Measurements from ENCODE around the gene FARP2.
"Not testable (repeated sequence)": the region's sequence is repeated elsewhere in the genome, so short reads cannot be mapped to it uniquely, and the experiment has no call there.

FARP2 gene

DNA sequence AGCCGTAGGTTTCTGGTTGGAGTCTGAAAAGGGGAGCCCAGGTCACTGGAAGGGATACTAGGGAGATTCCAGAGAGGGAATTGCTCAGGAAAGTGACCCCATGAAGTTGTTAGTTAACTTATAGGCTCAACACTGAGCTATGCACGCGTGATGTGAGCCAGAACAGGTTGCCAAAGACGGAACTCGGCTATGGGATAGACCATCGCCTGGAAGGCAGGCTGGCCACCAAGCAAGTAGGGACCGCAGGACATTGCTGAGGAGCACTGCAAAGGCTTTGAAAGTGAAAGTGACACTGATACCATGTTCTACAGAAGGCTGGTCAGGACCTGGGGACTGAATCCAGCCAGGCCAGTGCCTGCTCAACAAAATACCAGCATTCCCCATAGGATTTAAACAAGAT is 7.3 kb downstream of the FARP2 start:
- no peak overlapping the region for H3K27ac ChIP-seq (ENCODE audit: insufficient read depth, low read length, poor library complexity, severe bottlenecking)

DNA sequence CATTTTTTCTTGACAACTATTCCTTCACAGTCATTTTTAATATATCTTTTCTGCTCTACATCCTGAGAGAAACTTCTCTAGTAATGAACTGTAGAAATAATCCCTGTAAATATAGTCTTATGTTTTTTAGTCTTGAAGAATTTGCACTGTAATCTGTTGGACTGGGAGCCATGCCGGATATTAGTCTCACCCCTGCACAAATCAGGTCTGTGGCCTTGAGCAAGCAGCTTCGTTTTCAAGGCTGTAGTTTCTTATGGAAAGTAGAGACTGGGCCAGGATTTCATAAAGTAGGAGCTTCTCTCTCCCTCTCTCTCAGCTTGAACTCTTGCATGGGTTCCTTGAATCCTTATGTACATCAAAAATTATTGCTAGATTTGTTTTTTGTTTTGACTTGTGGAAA is 8.7 kb downstream of the FARP2 start:
- Histone ChIP-seq H3K27ac (ENCODE audit: insufficient read depth, low read length, poor library complexity, severe bottlenecking) (no peak overlapping the region), H3K4me1 (ENCODE audit: control insufficient read depth, insufficient read depth, low read length, poor library complexity, severe bottlenecking) (no peaks in the 10 kb centered on the region)

More for the DNA sequence above, 7.3 kb downstream of the FARP2 start:
- no peak for DNase-seq
- Histone ChIP-seq H3K4me3 (ENCODE audit: insufficient read depth, low read depth, low read length, poor library complexity, severe bottlenecking) (no peak overlapping the region), H3K36me3 (ENCODE audit: control insufficient read depth, insufficient read depth, low read length) (no peaks in the 10 kb centered on the region), H3K4me1 (ENCODE audit: control insufficient read depth, insufficient read depth, low read length, poor library complexity, severe bottlenecking) (no peaks in the 10 kb centered on the region), H3K9me3 (ENCODE audit: control insufficient read depth, low read length) (no peaks in the 10 kb centered on the region), H3K27me3 (replicated peaks; ENCODE audit: control insufficient read depth, insufficient read depth, low read length, poor library complexity, severe bottlenecking) (no peaks in the 10 kb centered on the region)

DNA sequence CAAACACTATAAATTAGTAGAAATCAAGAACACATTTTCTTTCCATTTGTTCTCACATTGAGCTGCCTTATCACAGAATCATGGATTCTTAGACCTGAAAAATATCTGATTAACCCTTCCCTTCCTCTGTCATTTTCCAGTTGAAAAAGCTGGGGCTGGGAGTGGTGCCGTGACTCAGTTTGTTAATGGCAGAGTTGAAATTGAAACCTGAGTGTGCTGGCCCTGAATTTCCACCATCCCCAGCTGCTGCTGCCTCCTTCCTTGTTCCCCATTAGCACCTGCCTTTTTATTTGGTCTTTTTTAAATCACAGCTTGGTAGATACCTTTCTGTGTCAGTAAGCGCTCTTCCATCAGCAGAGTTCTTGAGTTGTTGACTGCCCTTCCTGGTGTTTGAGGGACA is 10.6 kb downstream of the FARP2 start:
- Histone ChIP-seq H3K27ac (ENCODE audit: insufficient read depth, low read length, poor library complexity, severe bottlenecking) (no peak overlapping the region), H3K27me3 (replicated peaks; ENCODE audit: control insufficient read depth, insufficient read depth, low read length, poor library complexity, severe bottlenecking) (no peaks in the 10 kb centered on the region), H3K4me1 (ENCODE audit: control insufficient read depth, insufficient read depth, low read length, poor library complexity, severe bottlenecking) (no peaks in the 10 kb centered on the region), H3K36me3 (ENCODE audit: control insufficient read depth, insufficient read depth, low read length) (no peaks in the 10 kb centered on the region), H3K9me3 (ENCODE audit: control insufficient read depth, low read length) (no peaks in the 10 kb centered on the region), H3K4me3 (ENCODE audit: insufficient read depth, low read depth, low read length, poor library complexity, severe bottlenecking) (no peak overlapping the region)
- DNase-seq: no peak

More for the DNA sequence above, 8.7 kb downstream of the FARP2 start:
- Histone ChIP-seq H3K9me3 (ENCODE audit: control insufficient read depth, low read length) (no peaks in the 10 kb centered on the region), H3K36me3 (ENCODE audit: control insufficient read depth, insufficient read depth, low read length) (no peaks in the 10 kb centered on the region), H3K4me3 (ENCODE audit: insufficient read depth, low read depth, low read length, poor library complexity, severe bottlenecking) (no peak overlapping the region), H3K27me3 (replicated peaks; ENCODE audit: control insufficient read depth, insufficient read depth, low read length, poor library complexity, severe bottlenecking) (no peaks in the 10 kb centered on the region)
- no peak for DNase-seq

GRCh38 chr2:241368643-241369042 is 12.6 kb downstream of the FARP2 start:
- H3K27ac ChIP-seq (ENCODE audit: insufficient read depth, low read length, poor library complexity, severe bottlenecking): no peak overlapping the region
- no peaks in the 10 kb centered on the region for H3K4me1 ChIP-seq (ENCODE audit: control insufficient read depth, insufficient read depth, low read length, poor library complexity, severe bottlenecking)
- DNase-seq: no peak
- no peaks in the 10 kb centered on the region for H3K27me3 ChIP-seq (replicated peaks; ENCODE audit: control insufficient read depth, insufficient read depth, low read length, poor library complexity, severe bottlenecking)
- no peak overlapping the region for H3K4me3 ChIP-seq (ENCODE audit: insufficient read depth, low read depth, low read length, poor library complexity, severe bottlenecking)
- no peaks in the 10 kb centered on the region for H3K9me3 ChIP-seq (ENCODE audit: control insufficient read depth, low read length)
- no peaks in the 10 kb centered on the region for H3K36me3 ChIP-seq (ENCODE audit: control insufficient read depth, insufficient read depth, low read length)

GRCh38 chr2:241372361-241372992 is 16.4 kb downstream of the FARP2 start:
- no peak for DNase-seq
- H3K27me3 ChIP-seq (replicated peaks; ENCODE audit: control insufficient read depth, insufficient read depth, low read length, poor library complexity, severe bottlenecking): no peaks in the 10 kb centered on the region
- H3K27ac ChIP-seq (ENCODE audit: insufficient read depth, low read length, poor library complexity, severe bottlenecking): no peak overlapping the region
- no peaks in the 10 kb centered on the region for H3K9me3 ChIP-seq (ENCODE audit: control insufficient read depth, low read length)
- H3K36me3 ChIP-seq (ENCODE audit: control insufficient read depth, insufficient read depth, low read length): no peaks in the 10 kb centered on the region
- H3K4me3 ChIP-seq (ENCODE audit: insufficient read depth, low read depth, low read length, poor library complexity, severe bottlenecking): no peak overlapping the region
- H3K4me1 ChIP-seq (ENCODE audit: control insufficient read depth, insufficient read depth, low read length, poor library complexity, severe bottlenecking): no peaks in the 10 kb centered on the region

GRCh38 chr2:241373446-241373845 is 17.4 kb downstream of the FARP2 start:
- Histone ChIP-seq H3K9me3 (ENCODE audit: control insufficient read depth, low read length) (no peaks in the 10 kb centered on the region), H3K4me1 (ENCODE audit: control insufficient read depth, insufficient read depth, low read length, poor library complexity, severe bottlenecking) (no peaks in the 10 kb centered on the region), H3K4me3 (ENCODE audit: insufficient read depth, low read depth, low read length, poor library complexity, severe bottlenecking) (no peak overlapping the region), H3K27me3 (replicated peaks; ENCODE audit: control insufficient read depth, insufficient read depth, low read length, poor library complexity, severe bottlenecking) (no peaks in the 10 kb centered on the region), H3K36me3 (ENCODE audit: control insufficient read depth, insufficient read depth, low read length) (no peaks in the 10 kb centered on the region), H3K27ac (ENCODE audit: insufficient read depth, low read length, poor library complexity, severe bottlenecking) (no peak overlapping the region)
- no peak for DNase-seq

DNA sequence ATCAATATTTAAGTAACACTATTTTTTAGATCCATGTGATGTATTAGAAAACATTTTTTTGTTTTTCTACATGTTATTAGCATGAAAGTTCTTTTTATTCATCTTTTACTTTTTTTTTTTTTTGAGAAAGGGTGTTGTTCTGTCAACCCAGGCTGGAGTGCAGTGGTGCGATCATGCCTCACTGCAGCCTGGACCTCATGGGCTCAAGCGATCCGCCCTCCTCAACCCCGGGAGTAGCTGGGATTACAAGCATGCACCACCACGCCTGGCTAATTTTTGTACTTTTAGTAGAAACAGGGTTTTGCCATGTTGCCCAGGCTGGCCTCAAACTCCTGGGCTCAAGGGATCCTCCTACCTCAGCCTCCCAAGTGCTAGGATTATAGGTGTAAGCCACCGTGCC is 17.8 kb downstream of the FARP2 start:
- not testable (repeated sequence) for H3K4me3 ChIP-seq (ENCODE audit: insufficient read depth, low read depth, low read length, poor library complexity, severe bottlenecking); H3K4me1 ChIP-seq (ENCODE audit: control insufficient read depth, insufficient read depth, low read length, poor library complexity, severe bottlenecking); H3K27ac ChIP-seq (ENCODE audit: insufficient read depth, low read length, poor library complexity, severe bottlenecking); H3K27me3 ChIP-seq (replicated peaks; ENCODE audit: control insufficient read depth, insufficient read depth, low read length, poor library complexity, severe bottlenecking); DNase-seq; H3K36me3 ChIP-seq (ENCODE audit: control insufficient read depth, insufficient read depth, low read length); H3K9me3 ChIP-seq (ENCODE audit: control insufficient read depth, low read length)

- DNase-seq: no peak
- Histone ChIP-seq H3K36me3 (ENCODE audit: control insufficient read depth, insufficient read depth, low read length) (no peaks in the 10 kb centered on the region), H3K27me3 (replicated peaks; ENCODE audit: control insufficient read depth, insufficient read depth, low read length, poor library complexity, severe bottlenecking) (no peaks in the 10 kb centered on the region), H3K9me3 (ENCODE audit: control insufficient read depth, low read length) (no peaks in the 10 kb centered on the region), H3K4me3 (ENCODE audit: insufficient read depth, low read depth, low read length, poor library complexity, severe bottlenecking) (no peak overlapping the region), H3K4me1 (ENCODE audit: control insufficient read depth, insufficient read depth, low read length, poor library complexity, severe bottlenecking) (no peaks in the 10 kb centered on the region), H3K27ac (ENCODE audit: insufficient read depth, low read length, poor library complexity, severe bottlenecking) (no peak overlapping the region)
Measured at GRCh38 chr2:241375300-241375699, 19.2 kb downstream of the FARP2 start.

GRCh38 chr2:241376808-241377207 is 20.7 kb downstream of the FARP2 start:
- Histone ChIP-seq H3K36me3 (ENCODE audit: control insufficient read depth, insufficient read depth, low read length) (no peaks in the 10 kb centered on the region), H3K4me1 (ENCODE audit: control insufficient read depth, insufficient read depth, low read length, poor library complexity, severe bottlenecking) (no peaks in the 10 kb centered on the region), H3K9me3 (ENCODE audit: control insufficient read depth, low read length) (no peaks in the 10 kb centered on the region), H3K4me3 (ENCODE audit: insufficient read depth, low read depth, low read length, poor library complexity, severe bottlenecking) (no peak overlapping the region), H3K27me3 (replicated peaks; ENCODE audit: control insufficient read depth, insufficient read depth, low read length, poor library complexity, severe bottlenecking) (no peaks in the 10 kb centered on the region), H3K27ac (ENCODE audit: insufficient read depth, low read length, poor library complexity, severe bottlenecking) (no peak overlapping the region)
- DNase-seq: no peak

GRCh38 chr2:241378816-241379215 is 22.7 kb downstream of the FARP2 start:
- Histone ChIP-seq H3K9me3 (ENCODE audit: control insufficient read depth, low read length) (no peaks in the 10 kb centered on the region), H3K27me3 (replicated peaks; ENCODE audit: control insufficient read depth, insufficient read depth, low read length, poor library complexity, severe bottlenecking) (no peaks in the 10 kb centered on the region), H3K4me1 (ENCODE audit: control insufficient read depth, insufficient read depth, low read length, poor library complexity, severe bottlenecking) (no peaks in the 10 kb centered on the region), H3K4me3 (ENCODE audit: insufficient read depth, low read depth, low read length, poor library complexity, severe bottlenecking) (no peak overlapping the region), H3K27ac (ENCODE audit: insufficient read depth, low read length, poor library complexity, severe bottlenecking) (no peak overlapping the region), H3K36me3 (ENCODE audit: control insufficient read depth, insufficient read depth, low read length) (no peaks in the 10 kb centered on the region)
- DNase-seq: no peak
